ENCODE measurements around the gene VMO1.

VMO1 gene

DNA sequence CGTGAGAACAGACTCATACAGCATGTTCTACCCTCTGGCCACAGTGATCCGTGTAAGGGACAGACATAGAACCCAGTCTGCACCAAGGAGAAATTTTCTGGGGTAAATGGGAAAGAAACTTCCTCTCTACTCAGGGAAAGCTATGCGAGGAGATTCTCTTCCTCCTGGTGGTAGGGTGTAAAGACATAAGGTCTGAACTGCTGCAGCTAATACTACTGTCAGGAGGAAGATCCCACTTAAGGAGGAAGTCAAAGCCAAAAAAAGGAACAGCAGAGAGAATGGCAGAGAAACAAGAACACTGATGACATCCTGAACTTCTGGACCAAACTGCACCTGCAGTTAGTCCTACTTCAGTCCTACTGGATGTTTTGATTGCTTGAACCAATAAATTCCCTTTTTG, 21.6 kb downstream of the VMO1 start:
- DNase-seq (ENCODE audit: low spot score): no peak

- no peak for DNase-seq (ENCODE audit: low spot score)
Measured at GRCh38 chr17:4759776-4760236, 26.4 kb downstream of the VMO1 start.

DNA sequence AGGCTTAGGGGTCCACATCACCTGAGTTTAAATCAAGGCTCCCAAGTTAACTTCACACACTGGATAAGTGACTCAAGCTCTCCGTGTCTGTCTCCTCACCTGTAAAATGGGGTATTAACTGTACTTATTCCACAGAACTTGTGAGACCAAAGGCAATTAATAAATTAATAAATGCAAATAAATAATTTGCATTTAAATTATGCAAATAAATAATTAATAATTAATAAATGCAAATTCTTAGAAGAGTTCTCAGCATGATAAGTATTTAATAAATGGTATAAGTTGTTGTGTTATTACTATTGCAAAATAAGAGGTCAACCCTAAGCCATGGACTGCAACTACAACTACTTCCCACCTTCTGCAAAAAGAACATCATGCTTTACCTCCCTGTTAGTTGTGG, 32.8 kb downstream of the VMO1 start:
- no peak for DNase-seq (ENCODE audit: low spot score)

DNA sequence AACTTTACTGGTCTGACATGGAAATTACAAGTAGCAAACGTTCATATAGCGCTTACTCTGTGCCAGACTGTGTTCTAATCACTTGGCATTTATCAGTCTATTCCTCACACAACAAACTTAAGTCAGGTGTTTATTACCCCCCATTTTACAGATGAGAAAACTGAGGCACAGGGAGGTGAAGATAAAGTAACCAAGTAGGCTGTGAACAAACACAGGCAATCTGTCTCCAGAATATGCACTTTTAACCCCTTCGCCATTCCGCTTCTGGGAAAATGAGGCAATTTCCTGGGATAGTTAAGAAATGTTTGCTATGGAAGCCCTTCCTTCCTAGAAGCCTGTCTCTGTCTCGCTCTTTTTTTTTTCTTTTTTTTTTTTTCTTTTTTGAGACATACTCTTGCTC, 34.2 kb downstream of the VMO1 start:
- DNase-seq (ENCODE audit: low spot score): no peak

GRCh38 chr17:4750606-4751005, 35.6 kb downstream of the VMO1 start:
- DNase-seq (ENCODE audit: low spot score): no peak

- no peak for DNase-seq (ENCODE audit: low spot score)
Measured at GRCh38 chr17:4748686-4749085, 37.5 kb downstream of the VMO1 start.

- DNase-seq (ENCODE audit: low spot score): no peak
Measured at GRCh38 chr17:4747847-4748246, 38.3 kb downstream of the VMO1 start.

DNA sequence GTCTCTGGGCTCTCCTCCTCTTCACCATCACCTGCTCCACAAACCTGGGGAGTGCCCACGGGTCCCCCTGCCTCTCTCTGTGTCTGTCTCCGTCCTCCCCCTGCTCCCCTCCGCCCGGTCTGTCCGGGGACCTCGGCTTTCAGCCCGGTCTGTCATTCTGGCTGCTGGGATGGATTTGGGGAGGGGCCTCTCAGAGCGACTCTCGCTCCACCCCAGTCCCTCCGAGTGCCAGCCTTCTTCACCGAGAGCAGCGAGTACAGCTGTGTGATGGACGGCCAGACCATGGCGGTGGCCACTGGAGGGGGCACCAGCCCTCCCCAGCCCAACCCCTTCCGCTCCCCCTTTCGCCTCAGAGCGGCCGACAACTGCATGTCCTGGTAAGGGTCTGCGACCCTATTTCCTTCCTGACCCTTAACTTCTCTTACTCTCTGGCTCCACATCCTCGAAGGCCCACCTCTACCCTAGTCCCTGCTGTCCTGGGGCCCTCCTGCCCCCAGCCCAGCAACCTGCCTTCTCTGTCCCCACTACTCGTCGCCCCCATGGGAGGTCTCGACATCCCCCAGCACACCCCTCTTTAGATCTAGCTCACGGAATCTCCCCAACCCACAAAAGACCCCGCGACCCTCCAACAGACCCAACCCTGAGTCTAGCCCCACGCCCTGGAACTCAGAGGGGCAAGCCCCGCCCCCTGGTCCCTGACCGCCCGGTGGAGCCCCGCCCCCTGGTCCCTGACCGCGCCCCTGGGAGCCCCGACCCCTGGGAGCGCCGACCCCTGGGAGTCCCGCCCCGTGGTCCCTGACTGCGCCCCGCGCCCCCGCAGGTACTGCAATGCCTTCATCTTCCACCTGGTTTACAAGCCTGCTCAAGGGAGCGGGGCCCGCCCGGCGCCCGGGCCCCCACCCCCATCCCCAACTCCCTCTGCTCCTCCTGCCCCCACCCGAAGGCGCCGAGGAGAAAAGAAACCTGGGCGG, 40.9 kb downstream of the VMO1 start:
- DNase-seq (ENCODE audit: low spot score): no peak

- no peak for DNase-seq (ENCODE audit: low spot score)
Measured at GRCh38 chr17:4743898-4744297, 42.3 kb downstream of the VMO1 start.

GRCh38 chr17:4743216-4743615, 42.9 kb downstream of the VMO1 start:
- no peak for DNase-seq (ENCODE audit: low spot score)

- no peak for DNase-seq (ENCODE audit: low spot score)
Measured at GRCh38 chr17:4742629-4743028, 43.5 kb downstream of the VMO1 start.

DNA sequence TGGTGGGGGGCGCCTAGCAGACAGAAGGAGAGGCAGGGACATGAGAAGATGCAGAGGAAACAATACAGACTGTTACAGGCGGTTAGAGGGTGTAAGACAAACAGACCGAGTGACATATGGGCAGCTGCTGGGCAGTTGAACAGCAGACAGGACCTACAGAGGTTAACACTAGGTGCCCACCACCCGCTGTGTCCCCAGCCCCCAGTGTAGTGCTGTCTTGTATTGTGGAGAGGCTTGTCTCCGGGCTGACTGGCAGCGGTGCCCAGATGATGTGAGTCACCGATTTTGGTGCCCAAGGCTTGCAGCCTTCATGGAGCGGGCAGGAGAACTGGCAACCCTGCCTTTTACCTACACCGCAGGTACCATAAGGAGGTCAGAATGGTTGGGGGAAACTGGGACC, 44.0 kb downstream of the VMO1 start:
- DNase-seq (ENCODE audit: low spot score): no peak

GRCh38 chr17:4741544-4741943, 44.6 kb downstream of the VMO1 start:
- no peak for DNase-seq (ENCODE audit: low spot score)

GRCh38 chr17:4740584-4740983, 45.6 kb downstream of the VMO1 start:
- no peak for DNase-seq (ENCODE audit: low spot score)

DNA sequence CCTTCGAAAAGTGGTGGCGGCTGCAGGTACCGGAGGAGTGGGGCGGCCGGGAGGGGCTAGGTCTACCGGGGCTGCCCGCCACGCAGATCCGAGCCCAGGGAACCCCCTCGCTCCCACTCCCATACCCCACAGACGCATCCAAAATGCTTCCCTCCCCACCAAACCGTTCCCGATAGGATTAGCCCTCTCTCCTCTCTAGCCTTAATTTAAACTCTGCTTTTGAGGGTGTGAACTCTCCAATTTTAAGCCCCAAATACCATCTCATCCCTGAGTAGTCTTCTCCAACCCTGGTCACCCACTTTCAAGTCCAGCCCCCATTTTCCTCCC, 46.2 kb downstream of the VMO1 start:
- DNase-seq (ENCODE audit: low spot score): no peak

DNA sequence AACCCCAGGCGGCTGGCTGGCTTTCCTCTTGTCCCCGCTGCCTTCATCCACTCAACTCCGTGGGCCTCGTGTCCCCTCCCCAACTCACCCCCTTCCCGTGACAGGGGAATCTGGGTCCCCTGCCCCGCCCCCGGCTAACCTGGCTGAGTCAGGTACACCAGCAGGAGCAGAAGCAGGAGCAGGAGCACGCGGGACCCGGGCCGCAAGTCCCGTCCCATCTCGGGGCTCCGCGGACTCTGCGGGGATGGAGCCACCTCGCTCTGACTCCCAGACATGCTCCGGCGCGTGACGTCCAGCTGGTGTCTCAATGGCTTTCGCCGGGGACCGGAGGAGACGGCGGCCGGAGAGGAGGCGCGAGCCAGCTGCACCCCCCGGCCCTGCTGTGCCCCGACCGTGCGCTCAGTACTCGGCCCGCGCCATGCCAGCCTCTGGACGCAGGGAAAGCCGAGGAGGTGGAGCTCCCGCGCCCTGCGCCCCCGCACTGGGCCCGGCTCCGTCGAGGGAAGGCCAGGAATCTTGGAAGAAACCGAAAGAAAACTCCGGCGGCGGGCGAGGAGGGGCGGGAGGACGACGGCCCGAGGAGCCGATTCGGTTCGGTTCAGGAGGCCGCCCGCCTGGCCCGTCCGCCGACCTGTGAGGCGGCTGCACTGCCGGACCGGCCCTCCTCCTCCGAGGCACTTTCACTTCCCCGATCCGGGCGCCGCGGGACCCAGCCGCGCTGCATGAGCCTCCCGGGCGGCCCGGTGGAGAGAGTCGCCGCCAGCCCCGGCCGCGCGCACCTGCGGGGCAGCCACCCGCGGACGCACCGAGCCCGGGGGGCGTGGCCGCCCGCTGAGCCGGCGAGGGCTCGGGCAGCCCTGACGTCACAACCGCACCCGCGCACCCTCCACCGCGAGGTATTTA, 46.8 kb downstream of the VMO1 start, which contains the start of the genes CXCL16 and ZMYND15:
Gene CXCL16 (minus strand): TSS at position 807 of the 903 bp plus-strand sequence. CDS start 589 bp downstream, at position 218.
Gene ZMYND15 (plus strand): TSS at position 712 of the 903 bp plus-strand sequence. CDS start 716 bp downstream, outside the sequence.
- peak; percentile 69 for DNase-seq (ENCODE audit: low spot score)

GRCh38 chr17:4738136-4739121, 47.7 kb downstream of the VMO1 start:
- peak; percentile 96 for DNase-seq (ENCODE audit: low spot score)

DNA sequence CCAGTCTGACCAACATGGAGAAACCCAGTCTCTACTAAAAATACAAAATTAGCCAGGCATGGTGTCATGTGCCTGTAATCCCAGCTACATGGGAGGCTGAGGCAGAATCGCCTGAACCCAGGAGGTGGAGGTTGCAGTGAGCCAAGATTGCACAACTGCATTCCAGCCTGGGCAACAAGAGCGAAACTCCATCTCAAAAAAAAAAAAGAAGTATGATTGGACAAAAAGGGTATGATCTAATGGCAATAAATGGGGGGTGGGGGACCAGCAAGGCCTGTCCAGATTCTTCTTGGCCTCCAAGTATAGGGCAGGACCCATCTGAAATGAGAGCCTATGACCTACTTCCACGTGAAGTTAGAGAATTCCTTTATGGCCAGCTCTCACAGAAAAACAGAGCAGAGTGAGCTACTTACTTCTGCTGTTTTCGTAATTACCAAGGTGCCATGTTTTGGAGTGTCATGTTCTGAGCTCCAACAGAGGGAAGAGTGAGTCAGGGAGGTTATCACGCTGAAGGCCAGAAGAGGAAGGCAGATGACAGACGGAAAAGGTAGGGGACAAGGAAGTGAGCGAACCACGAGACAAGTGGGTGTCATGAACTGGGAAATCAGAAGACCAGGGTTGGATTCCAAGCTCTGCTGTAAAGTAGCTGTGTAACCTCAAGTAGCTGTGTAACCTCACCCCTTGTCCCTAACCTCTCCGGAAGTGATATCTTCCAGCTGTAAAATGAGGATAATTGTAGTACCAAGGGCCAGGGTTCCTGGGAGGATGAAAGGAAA, 50.1 kb downstream of the VMO1 start:
- peak; percentile 57 for DNase-seq (ENCODE audit: low spot score)
